Iris pigment epithelial cell (primary cell): ENCODE measurements around the gene GUCY2C.
A peak's percentile ranks its signal among the peaks of the same experiment; 100 is the strongest.

Source experiments
- DNase-seq: peaks from one replicate; pipeline ENCODE4 v3.0.0-alpha.2; 2011; ENCODE audit warnings: low read depth

Gene GUCY2C

DNA sequence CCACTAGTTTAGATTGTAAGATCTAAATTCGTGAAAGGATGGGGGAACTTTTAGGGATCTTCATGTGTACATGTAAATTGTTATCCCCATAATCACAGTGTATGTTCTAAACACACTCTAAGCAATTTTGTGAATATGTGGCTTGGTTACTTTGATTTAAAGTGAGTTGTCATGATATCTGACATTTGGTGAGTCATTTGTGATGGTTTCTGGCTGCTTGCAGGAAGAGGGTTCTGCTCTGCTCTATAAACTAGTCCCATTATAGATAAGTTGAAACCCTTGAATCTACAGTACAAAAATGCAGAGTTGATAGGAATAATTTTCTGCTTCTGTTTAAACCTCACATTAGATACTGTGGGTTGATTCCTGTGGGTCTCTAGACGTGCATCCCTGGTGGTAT, 14.8 kb downstream of the GUCY2C start:
- DNase-seq, result no peak

DNA sequence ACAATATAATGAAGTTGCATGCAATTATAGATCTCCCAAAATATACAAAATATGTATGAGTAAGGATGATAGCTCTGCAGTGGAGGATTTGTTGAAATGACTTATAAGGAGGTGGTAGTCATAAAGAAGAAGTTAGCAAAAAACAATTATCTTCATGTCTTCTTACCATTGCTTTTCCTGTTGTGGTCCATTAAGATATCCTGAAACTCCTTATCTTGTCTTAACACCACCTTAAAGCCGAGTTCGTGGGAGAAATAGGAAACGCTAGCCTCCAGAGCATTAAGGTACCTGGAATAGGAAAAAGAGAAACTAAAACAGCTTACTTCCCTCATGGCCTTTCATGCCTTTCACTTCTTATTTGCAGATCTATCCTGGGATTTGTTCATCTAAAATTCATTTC, 15.2 kb downstream of the GUCY2C start:
- no peak for DNase-seq

DNA sequence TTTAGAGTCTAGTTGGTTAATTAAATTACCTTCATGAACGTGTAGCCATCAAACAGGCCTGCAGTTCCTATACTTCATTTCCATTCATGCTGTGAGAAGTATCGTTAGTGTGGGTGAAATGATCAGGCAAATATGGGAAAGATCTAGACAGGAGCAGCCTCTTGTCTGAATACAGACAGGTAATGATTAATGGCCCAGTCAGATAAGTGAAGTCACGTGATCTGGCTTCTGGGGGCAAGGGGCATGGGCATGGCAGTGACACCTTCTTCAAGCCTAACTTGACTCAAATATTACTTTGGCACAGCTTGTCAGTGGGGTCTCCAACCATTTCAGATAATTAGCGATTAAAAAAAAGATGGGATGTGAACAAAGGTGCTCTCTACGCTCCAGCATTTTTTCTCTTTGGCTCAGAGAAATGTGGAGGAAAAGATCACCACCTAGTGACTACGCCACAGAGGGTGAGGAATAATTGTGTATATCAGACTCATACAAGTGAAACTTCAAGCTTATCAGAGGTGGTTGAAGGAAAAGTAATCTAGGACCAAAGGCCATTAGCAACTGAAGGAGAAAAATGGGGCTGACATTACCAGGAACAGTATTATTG, 17.8 kb downstream of the GUCY2C start:
- no peak for DNase-seq

DNA sequence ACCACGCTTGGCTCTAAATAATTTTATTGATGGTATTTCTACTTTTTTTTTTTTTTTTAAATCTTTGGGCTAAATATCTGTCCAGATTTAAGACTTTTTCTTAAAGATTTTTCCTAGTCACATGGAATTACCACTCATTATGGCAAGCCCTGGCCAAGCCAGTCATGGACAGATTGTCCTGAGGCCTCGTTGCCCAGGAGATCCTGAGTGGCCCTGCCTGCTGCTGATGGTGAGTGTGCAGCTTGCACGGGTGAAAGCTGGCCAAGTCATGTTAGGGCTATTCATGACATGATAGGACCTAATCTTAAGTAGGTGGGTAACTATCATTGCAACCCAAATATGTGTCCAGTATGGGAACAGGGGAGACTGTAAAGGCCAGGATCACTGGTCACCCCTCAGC, 27.8 kb downstream of the GUCY2C start:
- DNase-seq, result no peak

DNA sequence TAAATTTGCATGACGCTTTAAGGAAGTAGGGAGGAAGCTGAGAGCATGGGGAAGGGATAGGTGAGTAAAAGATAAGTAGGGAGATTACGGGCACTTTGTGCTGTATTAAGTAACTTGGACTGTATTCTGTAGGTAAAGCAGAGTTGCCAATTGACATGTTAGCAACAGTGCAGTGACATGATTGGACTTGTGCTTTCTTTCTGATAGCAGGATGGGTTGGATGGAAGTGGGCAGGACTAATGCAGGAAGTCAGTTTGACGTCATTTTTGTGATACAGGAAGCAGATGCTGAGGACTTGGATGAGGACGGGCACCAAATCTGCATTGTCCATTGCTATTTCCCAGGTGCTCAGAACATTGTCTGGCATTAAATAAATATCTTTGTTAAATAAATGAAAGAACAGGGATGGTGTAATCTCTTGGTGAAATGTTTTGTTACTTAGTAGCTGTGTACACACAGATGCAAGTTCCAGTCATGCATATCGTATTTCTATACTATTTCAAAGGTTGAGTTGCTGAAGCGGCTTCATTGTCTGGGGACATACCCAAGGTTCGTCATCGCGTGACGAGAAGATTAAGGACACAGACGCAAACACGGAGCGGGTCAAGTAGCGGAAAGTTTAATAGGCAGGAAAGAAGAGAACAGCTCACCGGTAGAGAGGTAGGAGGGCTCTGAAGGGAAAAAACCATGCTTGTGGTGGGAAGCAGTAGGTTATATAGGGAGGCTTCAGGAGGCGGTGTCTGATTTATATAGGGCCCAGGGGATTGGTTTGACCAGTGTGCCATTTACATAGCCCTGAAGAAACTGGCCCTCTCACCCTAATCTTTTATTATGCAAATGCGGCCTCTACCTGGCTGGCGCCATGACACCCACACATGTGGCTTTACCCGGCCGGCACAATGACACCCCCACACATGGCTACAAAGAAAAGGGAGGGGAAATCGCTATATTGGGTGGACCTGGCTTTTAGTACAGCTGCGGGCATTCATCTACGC, 30.7 kb downstream of the GUCY2C start:
- no peak for DNase-seq

DNA sequence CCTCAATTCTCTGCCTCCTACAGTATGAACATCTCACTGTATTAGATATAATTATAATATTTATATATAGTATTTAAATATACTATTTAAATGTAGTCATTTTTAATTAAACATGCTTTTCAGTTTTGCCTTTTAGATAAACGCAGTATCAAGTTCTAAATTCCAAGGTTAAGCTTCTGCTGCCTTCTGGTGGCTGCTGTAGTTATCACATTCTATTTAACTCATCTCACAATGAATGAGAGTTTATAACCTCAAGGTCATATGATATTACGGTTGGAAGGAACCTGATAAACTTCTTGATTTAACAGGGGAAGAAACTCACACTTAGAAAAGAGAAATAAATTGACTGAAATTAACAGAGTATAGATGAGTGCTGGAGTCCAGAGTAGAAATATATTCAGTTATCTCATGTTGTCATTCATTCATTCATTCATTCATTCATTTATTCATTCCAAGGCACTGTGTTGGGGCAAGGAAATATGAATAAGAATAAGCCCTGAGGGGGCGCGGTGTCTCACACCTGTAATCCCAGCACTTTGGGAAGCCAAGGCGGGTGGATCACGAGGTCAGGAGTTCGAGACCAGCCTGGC, 31.9 kb downstream of the GUCY2C start:
- DNase-seq, result peak; percentile 51

DNA sequence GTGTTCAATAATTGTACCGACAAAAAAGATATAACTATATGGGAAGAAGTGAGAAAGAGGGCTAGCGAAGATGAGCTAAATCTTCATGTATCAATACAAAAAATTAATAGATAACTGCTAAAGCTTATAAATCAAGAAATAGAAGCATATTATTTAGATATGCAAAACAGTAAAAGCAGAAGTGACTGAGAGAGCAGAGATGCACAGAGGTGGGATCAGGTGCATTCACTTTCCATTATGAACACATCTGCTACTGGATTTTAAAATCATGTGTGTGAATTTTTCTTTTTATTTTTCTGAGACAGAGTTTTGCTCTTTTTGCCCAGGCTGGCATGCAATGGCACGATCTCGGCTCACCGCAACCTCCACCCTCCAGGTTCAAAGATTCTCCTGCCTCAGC, 33.4 kb downstream of the GUCY2C start:
- DNase-seq, result no peak

DNA sequence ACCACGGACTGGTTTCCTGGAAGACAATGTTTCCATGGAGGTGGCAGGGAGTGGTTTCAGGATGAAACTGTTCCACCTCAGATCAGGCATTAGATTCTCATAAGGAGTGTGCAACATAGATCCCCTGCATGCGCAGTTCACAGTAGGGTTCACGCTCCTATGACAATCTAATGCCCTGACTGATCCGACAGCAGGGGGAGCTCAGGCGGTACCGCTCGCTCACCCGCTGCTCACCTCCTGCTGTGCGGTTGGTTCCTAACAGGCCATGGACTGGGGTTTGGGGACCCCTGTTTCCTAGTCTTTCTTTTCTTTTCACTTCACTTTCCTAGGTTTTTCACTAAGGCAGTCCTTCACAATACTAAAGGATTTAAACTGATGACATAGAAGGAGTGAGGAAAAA, 39.6 kb downstream of the GUCY2C start:
- no peak for DNase-seq

DNA sequence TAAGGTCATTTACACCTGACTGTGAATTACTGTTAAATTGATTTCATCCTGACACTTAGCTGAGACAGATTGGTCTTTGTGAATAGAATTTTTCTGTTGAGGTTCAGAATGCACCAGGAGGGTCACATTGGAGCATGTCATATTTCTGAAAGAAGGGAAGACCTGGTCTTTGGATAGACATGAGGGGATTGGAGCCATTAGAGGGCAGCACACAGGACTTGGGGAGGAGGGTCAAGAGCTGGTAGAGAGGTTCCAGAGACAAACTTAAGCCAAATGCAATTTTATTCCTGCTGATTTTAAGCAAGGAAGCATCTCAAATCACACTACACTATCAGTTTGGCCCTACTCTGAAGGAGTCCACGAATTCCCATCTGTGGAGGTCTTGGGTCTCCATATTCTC, 41.1 kb downstream of the GUCY2C start:
- no peak for DNase-seq

DNA sequence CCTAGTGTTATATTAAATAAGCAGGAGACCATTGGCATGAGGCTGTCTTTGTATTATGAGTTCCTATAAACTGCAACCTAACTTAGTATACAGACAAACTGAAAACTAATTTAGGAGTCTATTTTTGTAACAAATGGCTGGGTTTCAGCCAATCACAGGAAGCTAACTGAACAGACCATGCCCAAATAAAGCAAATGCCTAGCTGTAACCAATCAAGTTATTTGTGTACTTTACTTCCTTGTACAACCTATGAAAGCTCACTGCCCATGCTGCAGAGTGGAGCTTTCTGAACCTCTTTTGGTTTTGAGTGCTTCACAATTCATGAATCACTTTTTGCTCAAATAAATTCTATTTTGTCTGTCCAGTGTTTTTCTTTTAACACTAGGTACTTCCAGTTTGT, 41.6 kb downstream of the GUCY2C start:
- no peak for DNase-seq

DNA sequence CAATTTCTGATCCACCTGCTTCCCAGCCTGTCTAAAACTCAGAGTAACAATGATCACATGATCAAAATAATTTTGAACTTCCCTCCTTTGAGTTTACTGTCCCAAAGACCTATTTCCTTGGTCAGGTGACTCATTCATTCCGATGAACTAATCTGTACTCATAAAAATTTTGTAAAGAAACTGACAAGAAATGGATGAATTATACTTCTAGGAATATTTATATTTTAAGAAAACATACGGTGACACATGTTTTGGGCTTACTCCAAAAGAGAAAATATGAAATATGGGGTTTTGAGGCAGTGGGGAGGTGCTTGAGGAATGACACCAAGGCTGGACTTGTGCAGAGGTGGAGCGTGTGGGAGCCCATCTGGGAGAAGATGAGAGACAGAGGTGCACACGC, 42.0 kb downstream of the GUCY2C start:
- DNase-seq, result no peak

DNA sequence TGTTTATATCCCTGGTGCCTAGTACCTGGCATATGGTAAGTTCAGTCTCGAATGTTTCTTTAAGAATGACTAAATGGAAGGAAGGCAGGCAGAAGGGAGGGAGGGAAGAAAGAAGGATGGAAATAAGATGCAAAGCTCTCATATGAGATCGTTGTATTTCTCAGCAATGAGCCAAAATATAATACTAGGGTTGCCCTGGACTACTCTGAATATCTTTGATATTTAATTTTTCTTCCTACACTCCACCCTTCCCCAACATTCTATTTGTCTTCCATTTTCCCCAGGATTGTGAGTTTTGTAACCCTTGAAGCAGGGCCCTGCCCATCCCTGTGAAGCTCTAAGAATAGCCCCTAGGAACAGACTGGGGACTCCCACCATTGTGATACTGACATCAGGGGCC, 43.9 kb downstream of the GUCY2C start:
- DNase-seq, result no peak

DNA sequence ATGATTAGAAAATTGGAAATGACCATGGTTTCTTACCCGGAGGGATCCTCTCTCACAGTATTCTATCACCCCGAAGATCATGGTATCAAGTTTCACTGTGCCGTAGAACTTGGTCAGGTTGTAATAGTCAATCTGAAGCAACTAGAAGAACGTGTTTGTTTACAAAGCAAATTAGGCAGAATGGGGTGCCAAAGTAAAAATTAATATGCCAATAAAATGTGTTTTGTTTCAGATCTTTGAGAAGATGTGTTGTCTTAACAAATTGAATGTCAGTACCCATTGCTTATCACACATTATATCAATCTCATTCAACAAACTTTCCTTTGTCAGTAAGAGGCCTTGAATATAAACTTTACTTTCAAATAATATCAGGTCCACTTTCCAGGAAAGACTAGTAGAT, 45.0 kb downstream of the GUCY2C start:
- DNase-seq, result no peak

DNA sequence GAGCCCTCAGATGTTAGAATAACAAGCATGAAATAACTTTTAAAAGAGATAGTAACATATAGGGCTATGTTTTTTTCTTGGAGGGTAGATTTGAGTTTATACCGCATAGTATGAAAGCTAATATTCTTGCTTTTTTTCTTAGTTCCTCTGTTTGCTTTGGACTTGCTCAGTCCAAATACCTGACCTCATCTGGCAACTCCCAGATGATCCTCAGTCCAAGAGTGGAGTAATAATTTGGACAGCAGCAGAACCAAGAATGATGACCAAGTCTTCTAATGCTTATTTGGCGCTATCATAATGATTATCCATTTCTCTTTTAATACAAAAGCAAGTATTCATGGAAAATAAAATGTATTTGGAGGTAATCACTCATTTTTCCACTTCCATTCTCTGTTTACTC, 45.6 kb downstream of the GUCY2C start:
- no peak for DNase-seq

DNA sequence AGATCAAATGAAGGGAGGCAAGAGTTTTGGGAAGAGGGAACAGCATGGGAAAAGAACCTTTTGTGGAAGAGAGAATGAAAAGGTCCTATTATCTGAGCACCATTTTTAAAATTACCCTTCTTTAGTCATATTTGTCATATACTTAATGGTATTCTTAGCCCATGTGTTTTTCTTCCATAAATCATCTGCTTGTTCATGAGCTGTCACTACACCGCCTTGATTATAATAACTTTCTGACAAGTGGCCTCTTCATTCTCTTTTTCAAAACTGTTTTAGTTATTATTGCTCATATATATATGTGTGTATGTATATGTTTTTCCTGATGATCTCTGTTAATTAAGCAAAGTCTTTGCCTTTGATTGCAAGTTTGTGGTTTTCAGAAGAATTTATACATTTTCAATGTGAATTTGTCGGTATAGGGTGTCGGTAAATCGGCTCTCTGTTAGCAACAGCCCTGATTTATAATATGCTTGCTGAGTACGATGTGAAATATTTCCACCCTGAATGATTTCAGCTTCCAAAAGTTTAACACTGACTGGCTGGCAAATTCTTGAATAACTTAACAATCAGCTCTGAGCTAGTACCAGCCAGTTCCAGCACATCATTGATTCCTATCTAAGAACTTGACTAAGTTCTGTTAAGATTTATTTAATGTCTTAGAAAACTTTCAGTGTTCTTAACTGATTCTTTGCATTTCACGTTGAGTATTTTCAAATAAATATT, 49.2 kb downstream of the GUCY2C start:
- no peak for DNase-seq

DNA sequence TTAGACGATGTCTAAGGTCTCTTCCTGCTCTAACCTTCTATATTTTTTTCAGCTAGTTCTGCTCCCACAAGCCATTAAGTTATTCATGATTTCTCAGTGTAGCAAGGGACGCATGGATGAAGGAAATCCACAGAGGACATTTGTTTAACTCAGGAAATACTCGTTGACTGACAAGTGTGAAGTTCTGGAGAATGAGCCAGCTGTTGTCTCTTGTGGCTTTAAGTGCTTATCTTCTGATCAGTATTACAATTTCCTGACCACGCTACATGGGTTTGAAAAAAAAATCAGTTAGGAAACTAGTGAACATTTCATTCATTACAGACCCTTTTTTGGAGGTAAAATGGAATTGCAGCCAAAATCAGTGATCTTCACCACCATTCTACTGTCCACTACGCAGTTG, 53.1 kb downstream of the GUCY2C start:
- DNase-seq, result peak; percentile 10

DNA sequence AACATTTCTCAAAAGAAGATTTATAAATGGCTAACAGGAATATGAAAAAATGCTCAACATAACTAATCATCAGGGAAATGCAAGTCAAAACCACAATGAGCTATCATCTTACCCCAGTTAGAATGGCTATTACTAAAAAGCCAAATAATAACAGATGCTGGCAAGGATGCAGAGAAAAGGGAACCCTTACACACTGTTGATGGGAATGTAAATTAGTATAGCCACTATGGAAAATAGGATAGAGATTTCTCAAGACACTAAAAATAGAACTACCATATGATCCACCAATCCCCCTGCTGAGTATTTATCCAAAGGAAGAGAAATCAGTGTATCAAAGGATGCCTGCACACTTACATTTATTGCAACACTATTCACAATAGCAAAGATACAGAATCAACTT, 58.3 kb downstream of the GUCY2C start:
- no peak for DNase-seq

DNA sequence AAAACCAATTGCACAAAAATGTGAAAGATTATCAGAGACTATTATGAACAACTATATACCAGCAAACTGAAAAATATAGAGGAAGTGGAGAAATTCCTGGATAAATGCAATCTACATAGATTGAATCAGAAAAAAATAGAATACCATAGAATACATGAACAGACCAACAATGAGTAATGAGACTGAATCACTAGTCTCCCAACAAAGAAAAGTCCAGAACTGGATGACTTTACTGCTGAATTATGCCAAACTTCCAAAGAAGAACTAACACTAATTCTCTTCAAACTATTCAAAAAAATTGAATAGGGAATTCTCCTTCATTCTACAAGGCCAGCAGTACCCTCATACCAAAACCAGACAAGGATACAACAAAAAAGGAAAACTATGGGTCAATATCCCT, 60.6 kb downstream of the GUCY2C start:
- peak; percentile 15 for DNase-seq

DNA sequence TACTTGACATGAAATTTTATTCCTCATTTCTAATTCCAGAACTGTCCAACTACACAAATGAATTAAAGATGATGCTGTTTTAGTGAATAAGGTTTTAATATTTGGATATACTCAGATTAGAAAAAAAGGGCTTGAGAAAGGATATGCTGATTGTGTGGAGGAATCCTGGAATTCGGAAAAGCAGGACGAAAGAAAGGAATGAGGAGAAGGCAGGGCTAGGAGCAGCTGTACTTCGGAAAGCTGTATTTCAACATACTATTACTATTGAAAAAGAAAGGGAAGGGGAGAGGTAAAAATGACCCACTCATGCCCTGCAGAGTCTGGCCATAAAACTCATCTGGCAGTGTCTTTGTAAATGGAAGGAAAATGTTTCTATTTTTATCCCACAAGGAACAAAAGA, 65.6 kb downstream of the GUCY2C start:
- no peak for DNase-seq

DNA sequence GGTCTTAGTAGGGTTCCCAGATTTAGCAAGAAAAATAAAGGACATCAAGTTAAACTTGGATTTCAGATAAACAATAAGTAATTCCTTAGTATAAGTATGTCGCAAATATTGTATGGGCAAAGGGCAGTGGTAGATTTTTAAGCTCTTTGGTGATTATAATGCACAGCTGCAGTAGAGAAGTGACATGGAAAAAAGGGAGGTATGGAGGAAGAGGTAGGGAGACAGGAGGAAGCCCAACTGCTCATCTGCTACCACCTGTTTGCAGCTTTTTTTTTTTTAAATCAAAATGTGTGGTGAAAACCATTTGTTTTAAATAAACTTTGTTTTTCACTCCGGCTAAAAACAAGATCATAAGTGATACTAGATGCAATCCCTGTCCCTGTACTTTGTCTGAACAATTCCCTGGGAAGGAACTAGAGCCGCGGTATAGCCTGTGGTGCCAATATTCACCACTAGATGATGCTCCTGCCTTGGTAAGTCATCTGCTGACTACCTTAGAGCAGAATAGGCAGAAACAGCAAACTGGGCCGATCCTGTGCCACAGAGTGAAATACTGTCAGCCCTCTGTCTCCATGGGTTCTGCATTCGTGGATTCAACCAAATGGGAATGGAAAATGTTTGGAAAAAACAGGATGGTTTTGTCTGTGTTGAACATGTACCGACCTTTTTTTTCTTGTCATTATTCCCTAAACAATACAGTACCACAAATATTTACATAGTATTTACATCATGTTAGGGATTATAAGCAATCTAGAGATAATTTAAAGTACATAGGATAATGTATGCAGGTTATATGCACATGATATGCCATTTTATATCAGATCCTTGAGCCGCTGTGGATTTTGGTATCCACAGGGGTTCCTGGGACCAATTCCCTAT, 66.3 kb downstream of the GUCY2C start:
- peak; percentile 71 for DNase-seq

DNA sequence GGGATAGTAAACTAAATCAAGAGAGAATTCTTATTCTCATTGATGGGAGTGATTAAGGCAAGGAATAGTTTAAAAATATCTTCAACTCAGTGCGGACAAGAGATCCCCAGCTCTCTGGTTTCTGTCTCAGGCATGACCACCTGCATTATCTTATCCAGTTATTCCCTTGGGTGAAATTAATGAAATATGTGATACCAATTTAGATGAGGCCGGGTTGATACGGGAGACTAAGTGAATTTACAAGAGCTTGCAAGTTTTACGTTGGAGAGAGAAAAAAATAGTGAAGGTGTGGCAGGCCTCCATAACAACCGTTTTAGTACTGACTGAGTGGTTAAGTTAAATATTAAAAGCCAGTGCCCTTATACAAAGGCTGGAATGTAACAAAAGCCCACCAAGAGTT, 67.6 kb downstream of the GUCY2C start:
- no peak for DNase-seq

DNA sequence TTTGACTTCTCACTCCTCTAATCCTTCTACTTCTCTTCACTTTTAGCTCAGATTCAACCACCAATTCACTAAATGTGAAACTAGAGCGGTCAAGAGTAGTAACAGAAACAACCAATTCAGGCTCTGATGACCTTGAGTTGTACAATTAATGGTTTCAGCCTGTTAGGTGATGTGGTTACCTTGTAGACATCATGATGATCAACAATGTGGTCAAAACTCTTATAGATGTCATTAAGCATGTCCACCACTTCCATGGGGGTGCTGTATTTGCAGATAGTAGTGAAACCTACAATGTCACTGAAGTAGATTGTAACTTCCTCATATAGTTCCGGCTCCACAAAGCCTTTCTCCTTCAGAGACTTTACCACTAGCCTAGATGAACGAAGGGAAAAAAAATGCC, 74.6 kb downstream of the GUCY2C start:
- no peak for DNase-seq
